ENCODE measurements around the gene BRD3OS. TPM values are rescaled to one million over a fixed set of nuclear protein-coding genes. Genes with fewer than 3 reads are reported as not detected.

BRD3OS gene
- total RNA-seq, 4 donors from 2014 or later, result 0.76 to 9.3 (median 5.8) TPM

GRCh38 chr9:134034215-134035040, 9.1 kb downstream of the BRD3OS start:
- H3K36me3 ChIP-seq, result peaks cover 0 to 75% of the 10 kb centered on the region in 2 donors
- H3K27ac ChIP-seq, result no peak overlapping the region
- H3K27me3 ChIP-seq, result no peaks in the 10 kb centered on the region
- no peak overlapping the region for H3K4me3 ChIP-seq
- ATAC-seq (no peak), DNase-seq (no peak)
- intact Hi-C loops (cut with DNase I; ENCODE audit: low total_unique reads), result no loop called here
- in situ Hi-C loops (cut with MboI; ENCODE audit: low sequenced_read_pairs in 4 of 4), result no loop called here
- H3K9me3 ChIP-seq, result no peaks in the 10 kb centered on the region
- TF ChIP-seq POLR2A (IDR thresholded peaks at IDR 0.05) (no peak), CTCF (IDR thresholded peaks at IDR 0.05 in 4 of 5, conservative IDR thresholded peaks at IDR 0.05 in 1 of 5) (no peak)
- H3K4me1 ChIP-seq, result peaks cover 0 to 6% of the 10 kb centered on the region in 2 donors

GRCh38 chr9:134035041-134036039, 10.1 kb downstream of the BRD3OS start:
- H3K27me3 ChIP-seq, result no peaks in the 10 kb centered on the region
- no peak overlapping the region for H3K4me3 ChIP-seq
- intact Hi-C loops (cut with DNase I; ENCODE audit: low total_unique reads), result no loop called here
- in situ Hi-C loops (cut with MboI; ENCODE audit: low sequenced_read_pairs in 4 of 4), result no loop called here
- peaks cover 0 to 77% of the 10 kb centered on the region in 2 donors for H3K36me3 ChIP-seq
- no peaks in the 10 kb centered on the region for H3K9me3 ChIP-seq
- TF ChIP-seq CTCF (IDR thresholded peaks at IDR 0.05 in 4 of 5, conservative IDR thresholded peaks at IDR 0.05 in 1 of 5) (no peak), POLR2A (IDR thresholded peaks at IDR 0.05) (no peak)
- ATAC-seq (no peak), DNase-seq (no peak)
- peaks cover 0 to 8% of the 10 kb centered on the region in 2 donors for H3K4me1 ChIP-seq
- H3K27ac ChIP-seq, result no peak overlapping the region

GRCh38 chr9:134036130-134036529, 10.8 kb downstream of the BRD3OS start:
- H3K9me3 ChIP-seq, result no peaks in the 10 kb centered on the region
- intact Hi-C loops (cut with DNase I; ENCODE audit: low total_unique reads) (no loop called here), in situ Hi-C loops (cut with MboI; ENCODE audit: low sequenced_read_pairs in 4 of 4) (no loop called here)
- DNase-seq (no peak), ATAC-seq (no peak)
- H3K4me1 ChIP-seq, result peaks cover 0 to 11% of the 10 kb centered on the region in 2 donors
- no peak overlapping the region for H3K4me3 ChIP-seq
- peaks cover 0 to 77% of the 10 kb centered on the region in 2 donors for H3K36me3 ChIP-seq
- TF ChIP-seq CTCF (IDR thresholded peaks at IDR 0.05 in 4 of 5, conservative IDR thresholded peaks at IDR 0.05 in 1 of 5) (no peak), POLR2A (IDR thresholded peaks at IDR 0.05) (no peak)
- no peaks in the 10 kb centered on the region for H3K27me3 ChIP-seq
- H3K27ac ChIP-seq, result no peak overlapping the region

- Histone ChIP-seq H3K27ac (no peak overlapping the region), H3K4me1 (peaks cover 0 to 13% of the 10 kb centered on the region in 2 donors), H3K27me3 (no peaks in the 10 kb centered on the region), H3K36me3 (peaks cover 0 to 73% of the 10 kb centered on the region in 2 donors), H3K4me3 (no peak overlapping the region), H3K9me3 (no peaks in the 10 kb centered on the region)
- in situ Hi-C loops (cut with MboI; ENCODE audit: low sequenced_read_pairs in 4 of 4), result no loop called here
- intact Hi-C loops (cut with DNase I; ENCODE audit: low total_unique reads), result no loop called here
- DNase-seq (no peak), ATAC-seq (no peak)
- TF ChIP-seq POLR2A (IDR thresholded peaks at IDR 0.05), result no peak
- no peak for TF ChIP-seq CTCF (IDR thresholded peaks at IDR 0.05 in 4 of 5, conservative IDR thresholded peaks at IDR 0.05 in 1 of 5)
Observed at GRCh38 chr9:134037641-134038040, 12.4 kb downstream of the BRD3OS start.

Data from gastrocnemius medialis (tissue), 4 donors.